HG03378 (cell line): ENCODE results near the gene MECP2.
A peak's percentile ranks its signal among the peaks of the same experiment; 100 is the strongest.
"Not testable (repeated sequence)": the region's sequence is repeated elsewhere in the genome, so short reads cannot be mapped to it uniquely, and the experiment has no call there.

Source experiments
- ATAC-seq: cut with Tn5 transposase; IDR thresholded peaks from one replicate; pipeline ENCODE4 v1.9.1; 2021; ENCODE audit warnings: mild to moderate bottlenecking, moderate library complexity; ENCODE audit not compliant: unreplicated experiment

MECP2 gene

GRCh38 chrX:154097589-154098541 is at the start of gene MECP2:
MECP2 (minus strand) TSS chrX:154097717.
- peak; percentile 61 for ATAC-seq

- ATAC-seq: not testable (repeated sequence)
Observed at GRCh38 chrX:154144010-154144409, 46.5 kb upstream of the MECP2 start, which contains the start of gene OPN1LW. OPN1LW (plus strand) TSS chrX:154144243; CDS start chrX:154144284, 41 bp downstream.

- no peak for ATAC-seq
Observed at GRCh38 chrX:154142950-154143745, 45.6 kb upstream of the MECP2 start.

- ATAC-seq: no peak
Observed at GRCh38 chrX:154142386-154142785, 44.9 kb upstream of the MECP2 start.

- no peak for ATAC-seq
Observed at GRCh38 chrX:154140742-154141141, 43.2 kb upstream of the MECP2 start.

GRCh38 chrX:154140206-154140605 is 42.7 kb upstream of the MECP2 start:
- ATAC-seq: no peak

GRCh38 chrX:154138857-154139256 is 41.3 kb upstream of the MECP2 start:
- no peak for ATAC-seq

- no peak for ATAC-seq
Observed at GRCh38 chrX:154136627-154137161, 39.2 kb upstream of the MECP2 start.

GRCh38 chrX:154135458-154136229 is 38.1 kb upstream of the MECP2 start:
- ATAC-seq: no peak

GRCh38 chrX:154132366-154132765 is 34.8 kb upstream of the MECP2 start:
- ATAC-seq: no peak

GRCh38 chrX:154131955-154132354 is 34.4 kb upstream of the MECP2 start:
- no peak for ATAC-seq

- no peak for ATAC-seq
Observed at GRCh38 chrX:154126101-154126500, 28.6 kb upstream of the MECP2 start.

GRCh38 chrX:154125391-154126040 is 28.0 kb upstream of the MECP2 start:
- ATAC-seq: no peak

- no peak for ATAC-seq
Observed at GRCh38 chrX:154123241-154124219, 26.0 kb upstream of the MECP2 start.

GRCh38 chrX:154121961-154122360 is 24.4 kb upstream of the MECP2 start:
- ATAC-seq: no peak

GRCh38 chrX:154121207-154121606 is 23.7 kb upstream of the MECP2 start:
- ATAC-seq: no peak

GRCh38 chrX:154120567-154120966 is 23.1 kb upstream of the MECP2 start:
- no peak for ATAC-seq

GRCh38 chrX:154117566-154117965 is 20.0 kb upstream of the MECP2 start:
- no peak for ATAC-seq
